Astrocyte (in vitro differentiated cells and primary cell): ENCODE data around the gene MAPK11. TPM values are rescaled to one million over a fixed set of nuclear protein-coding genes. Genes with fewer than 3 reads are reported as not detected.

ENCODE experiments used
- DNase-seq: peaks from one replicate; pipeline ENCODE4 v3.0.0-alpha.2; 2010; ENCODE audit warnings: low read depth
- FAIRE-seq: peaks from 2 replicates; lab custom pipeline; 2011; peaks lifted over from hg19 to GRCh38; lab: Jason Lieb, UNC
- H2AFZ ChIP-seq: 2 replicates; pipeline ENCODE4 v1.6.0; 2012; ENCODE audit warnings: low read depth, low read length, inconsistent platforms
- H3K27ac ChIP-seq: 2 replicates; pipeline ENCODE4 v1.5.1; 2011; ENCODE audit warnings: low read depth, low read length, inconsistent platforms
- H3K27me3 ChIP-seq: 2 replicates; pipeline ENCODE4 v1.6.0; 2011; ENCODE audit warnings: low read length, inconsistent platforms; ENCODE audit not compliant: insufficient read depth
- H3K36me3 ChIP-seq: 2 replicates; pipeline ENCODE4 v1.5.1; 2011; ENCODE audit warnings: low read length, inconsistent platforms; ENCODE audit not compliant: insufficient read depth
- H3K4me1 ChIP-seq: 2 replicates; pipeline ENCODE4 v1.5.1; 2011; ENCODE audit warnings: low read length, inconsistent platforms; ENCODE audit not compliant: insufficient read depth
- H3K4me2 ChIP-seq: 2 replicates; pipeline ENCODE4 v1.6.0; 2012; ENCODE audit warnings: low read length, inconsistent platforms
- H3K4me3 ChIP-seq: 2 replicates; pipeline ENCODE4 v1.5.1; 2011; ENCODE audit warnings: low read depth, mild to moderate bottlenecking, low read length, inconsistent platforms; ENCODE audit not compliant: insufficient read depth
- H3K79me2 ChIP-seq: 2 replicates; pipeline ENCODE4 v1.6.0; 2012; ENCODE audit warnings: mild to moderate bottlenecking, low read length, inconsistent platforms; ENCODE audit not compliant: insufficient read depth
- H3K9ac ChIP-seq: 2 replicates; pipeline ENCODE4 v1.6.0; 2012; ENCODE audit warnings: mild to moderate bottlenecking, low read length, inconsistent platforms
- H3K9me3 ChIP-seq: 2 replicates; pipeline ENCODE4 v1.5.1; 2012; ENCODE audit warnings: low read depth, mild to moderate bottlenecking, low read length, inconsistent platforms; ENCODE audit not compliant: insufficient read depth
- H4K20me1 ChIP-seq: 2 replicates; pipeline ENCODE4 v1.6.0; 2012; ENCODE audit warnings: low read length, inconsistent platforms; ENCODE audit not compliant: insufficient read depth
- H3K27ac Mint-ChIP-seq: one replicate; pipeline ENCODE4 v1.8.0; 2021; ENCODE audit warnings: mild to moderate bottlenecking, mixed read lengths; ENCODE audit not compliant: unreplicated experiment
- H3K27me3 Mint-ChIP-seq: one replicate; pipeline ENCODE4 v1.8.0; 2021; ENCODE audit warnings: low read depth, mixed read lengths; ENCODE audit not compliant: unreplicated experiment
- H3K36me3 Mint-ChIP-seq: one replicate; pipeline ENCODE4 v1.8.0; 2021; ENCODE audit warnings: low read depth, mixed read lengths; ENCODE audit not compliant: unreplicated experiment
- H3K4me1 Mint-ChIP-seq: one replicate; pipeline ENCODE4 v1.8.0; 2021; ENCODE audit warnings: low read depth, mixed read lengths; ENCODE audit not compliant: unreplicated experiment
- H3K4me3 Mint-ChIP-seq: one replicate; pipeline ENCODE4 v1.8.0; 2021; ENCODE audit warnings: mild to moderate bottlenecking, moderate library complexity, mixed read lengths; ENCODE audit not compliant: unreplicated experiment
- H3K9me3 Mint-ChIP-seq: one replicate; pipeline ENCODE4 v1.8.0; 2021; ENCODE audit warnings: mild to moderate bottlenecking, mixed read lengths; ENCODE audit not compliant: unreplicated experiment
- EZH2 ChIP-seq: IDR thresholded peaks from 2 replicates; pipeline ENCODE4 v1.6.1; 2012; ENCODE audit warnings: mild to moderate bottlenecking, low read length, inconsistent platforms; ENCODE audit not compliant: insufficient read depth
- total RNA-seq: library from RNA; stranded (reverse); gene quantifications from 2 replicates; pipeline ENCODE4 v1.2.1, GENCODE V29; 2021
- TF ChIP-seq, protein P1 (sequence below): IDR thresholded peaks from 2 replicates; pipeline ENCODE4 v1.5.1; 2011; ENCODE audit warnings: low read depth, mild to moderate bottlenecking, inconsistent platforms, low read length, moderate library complexity; ENCODE audit not compliant: insufficient read depth

The MAPK11 gene
- total RNA-seq, 1 donor from 2014 or later, result 19.6 TPM

DNA sequence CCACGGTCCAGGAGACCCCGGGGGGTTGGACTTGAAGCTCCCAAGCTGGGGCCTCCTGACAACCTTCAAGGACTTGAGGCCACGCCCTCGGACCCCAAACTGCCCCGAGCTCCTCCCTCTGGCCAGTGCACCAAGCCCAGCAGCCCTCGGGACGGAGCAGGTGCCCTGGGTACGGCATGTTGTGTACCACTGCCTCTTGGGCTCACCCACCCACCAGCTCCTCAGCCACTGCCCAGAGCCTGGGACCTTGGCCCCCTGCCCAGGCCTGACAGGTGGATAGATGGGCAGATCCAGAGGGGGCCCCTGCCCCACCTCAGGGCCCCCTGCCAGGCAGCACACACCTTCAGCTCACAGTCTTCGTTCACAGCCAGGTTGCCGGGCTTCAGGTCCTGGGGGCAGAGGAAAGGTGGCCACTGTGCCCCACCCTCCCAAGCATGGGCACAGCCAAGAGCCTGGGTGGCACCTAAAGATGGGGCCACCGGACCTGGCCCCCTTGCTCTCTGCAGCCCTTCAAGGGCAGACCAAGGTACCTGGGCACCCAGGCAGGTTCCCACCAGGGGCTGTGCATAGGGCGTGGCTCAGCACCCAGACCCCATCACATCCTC lies 13.8 kb downstream of the MAPK11 start:
- no peak for TF ChIP-seq EZH2
- TF ChIP-seq, protein P1, sequence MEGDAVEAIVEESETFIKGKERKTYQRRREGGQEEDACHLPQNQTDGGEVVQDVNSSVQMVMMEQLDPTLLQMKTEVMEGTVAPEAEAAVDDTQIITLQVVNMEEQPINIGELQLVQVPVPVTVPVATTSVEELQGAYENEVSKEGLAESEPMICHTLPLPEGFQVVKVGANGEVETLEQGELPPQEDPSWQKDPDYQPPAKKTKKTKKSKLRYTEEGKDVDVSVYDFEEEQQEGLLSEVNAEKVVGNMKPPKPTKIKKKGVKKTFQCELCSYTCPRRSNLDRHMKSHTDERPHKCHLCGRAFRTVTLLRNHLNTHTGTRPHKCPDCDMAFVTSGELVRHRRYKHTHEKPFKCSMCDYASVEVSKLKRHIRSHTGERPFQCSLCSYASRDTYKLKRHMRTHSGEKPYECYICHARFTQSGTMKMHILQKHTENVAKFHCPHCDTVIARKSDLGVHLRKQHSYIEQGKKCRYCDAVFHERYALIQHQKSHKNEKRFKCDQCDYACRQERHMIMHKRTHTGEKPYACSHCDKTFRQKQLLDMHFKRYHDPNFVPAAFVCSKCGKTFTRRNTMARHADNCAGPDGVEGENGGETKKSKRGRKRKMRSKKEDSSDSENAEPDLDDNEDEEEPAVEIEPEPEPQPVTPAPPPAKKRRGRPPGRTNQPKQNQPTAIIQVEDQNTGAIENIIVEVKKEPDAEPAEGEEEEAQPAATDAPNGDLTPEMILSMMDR, result no peak
- Histone ChIP-seq H3K36me3 (no peaks in the 10 kb centered on the region), H3K79me2 (peaks cover 26% of the 10 kb centered on the region), H3K9me3 (no peaks in the 10 kb centered on the region), H3K27ac (no peak overlapping the region), H3K9ac (no peak overlapping the region), H3K4me1 (peaks cover 5% of the 10 kb centered on the region), H2AFZ (no peak overlapping the region), H3K27me3 (no peaks in the 10 kb centered on the region), H4K20me1 (peaks cover 32% of the 10 kb centered on the region), H3K4me2 (no peak overlapping the region), H3K4me3 (no peak overlapping the region)
- H3K9me3 Mint-ChIP-seq, result no peaks in the 10 kb centered on the region
- DNase-seq, result no peak
- H3K27ac Mint-ChIP-seq, result no peak overlapping the region
- no peaks in the 10 kb centered on the region for H3K27me3 Mint-ChIP-seq
- peaks cover 7% of the 10 kb centered on the region for H3K4me1 Mint-ChIP-seq
- no peak overlapping the region for H3K4me3 Mint-ChIP-seq
- H3K36me3 Mint-ChIP-seq, result peaks cover 2% of the 10 kb centered on the region
- FAIRE-seq, result no peak

DNA sequence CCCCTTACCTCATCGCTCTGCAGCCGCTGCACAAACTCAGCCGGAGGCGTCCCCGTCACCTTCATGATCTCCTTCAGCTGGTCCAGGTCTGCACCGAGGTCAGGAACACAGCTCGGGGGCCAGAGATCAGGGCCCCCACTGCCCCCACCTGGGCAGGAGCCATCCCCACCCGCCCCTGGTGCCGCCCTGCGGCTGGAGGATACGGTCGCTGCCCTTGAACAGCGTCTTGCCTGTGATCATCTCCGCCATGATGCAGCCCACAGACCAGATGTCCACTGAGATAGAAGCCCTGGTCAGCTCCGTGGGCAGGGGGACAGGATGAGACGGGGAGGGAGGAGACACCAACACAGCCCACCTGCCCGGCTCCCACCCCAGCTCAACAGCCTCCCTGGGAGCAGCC lies 14.6 kb downstream of the MAPK11 start:
- Histone ChIP-seq H3K79me2 (peaks cover 25% of the 10 kb centered on the region), H3K36me3 (no peaks in the 10 kb centered on the region), H3K9me3 (no peaks in the 10 kb centered on the region), H3K27ac (no peak overlapping the region), H3K4me3 (no peak overlapping the region), H2AFZ (no peak overlapping the region), H3K27me3 (no peaks in the 10 kb centered on the region), H3K4me1 (peaks cover 7% of the 10 kb centered on the region), H4K20me1 (peaks cover 32% of the 10 kb centered on the region), H3K4me2 (no peak overlapping the region), H3K9ac (no peak overlapping the region)
- Mint-ChIP-seq H3K4me1 (peaks cover 7% of the 10 kb centered on the region), H3K4me3 (no peak overlapping the region), H3K27me3 (no peaks in the 10 kb centered on the region), H3K36me3 (peaks cover 2% of the 10 kb centered on the region), H3K27ac (no peak overlapping the region), H3K9me3 (no peaks in the 10 kb centered on the region)
- DNase-seq (no peak), FAIRE-seq (no peak)
- TF ChIP-seq, protein P1, result no peak
- no peak for TF ChIP-seq EZH2

DNA sequence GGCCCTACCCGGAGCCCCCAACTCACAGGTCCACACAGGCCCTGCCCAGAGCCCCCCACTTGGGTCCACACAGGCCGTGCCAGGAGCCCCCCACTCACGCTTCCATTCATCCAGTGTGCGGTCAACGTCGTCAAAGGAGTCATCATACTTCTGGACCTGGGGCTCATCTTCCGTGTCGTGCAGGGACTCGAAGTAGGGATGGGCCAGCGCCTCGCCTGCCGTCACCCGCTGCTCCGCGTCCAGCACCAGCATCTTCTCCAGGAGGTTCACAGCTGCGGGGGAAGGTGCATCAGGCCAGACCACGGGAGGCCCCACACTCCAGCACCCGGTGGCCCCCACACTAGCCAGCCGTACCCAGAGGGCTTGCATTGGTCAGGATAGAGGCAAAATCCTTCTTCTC lies 15.1 kb downstream of the MAPK11 start:
- FAIRE-seq, result no peak
- Histone ChIP-seq H3K4me2 (no peak overlapping the region), H3K4me1 (peaks cover 9% of the 10 kb centered on the region), H3K27ac (no peak overlapping the region), H3K27me3 (no peaks in the 10 kb centered on the region), H4K20me1 (peaks cover 36% of the 10 kb centered on the region), H2AFZ (no peak overlapping the region), H3K36me3 (no peaks in the 10 kb centered on the region), H3K4me3 (no peak overlapping the region), H3K9ac (no peak overlapping the region), H3K79me2 (peaks cover 23% of the 10 kb centered on the region), H3K9me3 (no peaks in the 10 kb centered on the region)
- H3K27me3 Mint-ChIP-seq, result no peaks in the 10 kb centered on the region
- peaks cover 2% of the 10 kb centered on the region for H3K36me3 Mint-ChIP-seq
- no peaks in the 10 kb centered on the region for H3K9me3 Mint-ChIP-seq
- DNase-seq, result no peak
- H3K27ac Mint-ChIP-seq, result no peak overlapping the region
- no peak overlapping the region for H3K4me3 Mint-ChIP-seq
- TF ChIP-seq, protein P1, result no peak
- TF ChIP-seq EZH2, result no peak
- H3K4me1 Mint-ChIP-seq, result peaks cover 9% of the 10 kb centered on the region
